Activated CD4-positive, alpha-beta T cell treated with anti-CD3 and anti-CD28 coated beads for 4 hours (primary cell): ENCODE results near the gene MED4.
A peak's percentile ranks its signal among the peaks of the same experiment; 100 is the strongest.
"Not testable (repeated sequence)": the region's sequence is repeated elsewhere in the genome, so short reads cannot be mapped to it uniquely, and the experiment has no call there.

ENCODE experiments used
- DNase-seq, 2 donors: peaks; one replicate each; pipeline ENCODE4 v3.0.0-alpha.2; 2020

The MED4 gene

DNA sequence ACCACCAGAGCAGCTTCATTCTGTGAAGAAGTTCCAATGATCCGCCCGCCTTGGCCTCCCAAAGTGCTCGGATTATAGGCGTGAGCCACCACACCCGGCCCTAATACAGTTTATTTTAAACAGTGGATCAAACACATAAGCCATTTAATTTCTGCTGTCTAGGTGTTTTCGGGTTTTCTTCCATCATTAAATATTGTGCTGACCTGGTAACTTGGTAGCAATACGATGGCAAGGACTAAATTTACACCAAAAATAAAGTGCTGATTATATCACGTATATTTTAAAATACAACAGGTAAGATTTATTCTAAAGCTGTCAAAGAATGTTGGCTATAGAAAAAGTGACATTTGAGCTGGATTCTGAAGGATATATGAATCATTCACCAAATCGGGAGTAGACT lies 1.3 kb downstream of the MED4 start:
- no peak for DNase-seq

DNA sequence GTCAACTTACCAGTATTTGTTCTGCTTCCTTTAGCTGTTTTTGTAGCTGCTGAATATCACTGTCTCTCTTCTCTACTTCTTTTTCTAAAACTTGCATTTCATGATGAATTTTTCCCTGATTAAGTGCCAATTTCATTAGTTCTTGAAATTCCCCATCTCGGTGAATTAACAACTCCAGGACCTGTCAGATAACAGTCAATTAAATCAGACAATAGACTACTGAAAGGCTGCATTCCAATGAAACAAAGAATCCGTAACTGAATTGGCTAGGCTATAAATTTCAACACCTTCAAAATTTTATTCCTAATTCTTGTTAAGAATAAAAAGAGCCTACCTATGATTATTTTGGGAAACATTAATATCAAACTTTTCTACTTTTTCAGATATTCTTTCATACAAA lies 8.6 kb downstream of the MED4 start:
- no peak for DNase-seq

DNA sequence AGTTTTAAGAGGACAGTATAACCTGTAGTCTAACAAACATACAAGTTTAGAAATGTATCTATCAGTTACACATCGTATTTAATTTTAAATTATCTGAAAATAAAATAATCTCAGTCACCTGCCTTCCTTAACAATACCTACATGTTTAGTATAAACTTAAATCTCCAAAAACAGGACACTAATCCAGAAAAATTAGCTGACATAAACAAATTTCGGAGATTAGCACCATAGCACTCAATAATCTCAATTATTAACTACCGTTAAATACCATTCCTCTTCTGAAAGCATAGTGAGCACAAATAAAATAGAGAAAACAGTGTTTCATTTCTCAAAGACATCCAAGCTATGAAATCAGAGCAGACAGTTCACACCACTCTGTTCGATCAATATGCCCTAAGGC lies 13.2 kb downstream of the MED4 start:
- DNase-seq = no peak

GRCh38 chr13:48078251-48078656 lies 16.6 kb downstream of the MED4 start:
- DNase-seq = no peak

DNA sequence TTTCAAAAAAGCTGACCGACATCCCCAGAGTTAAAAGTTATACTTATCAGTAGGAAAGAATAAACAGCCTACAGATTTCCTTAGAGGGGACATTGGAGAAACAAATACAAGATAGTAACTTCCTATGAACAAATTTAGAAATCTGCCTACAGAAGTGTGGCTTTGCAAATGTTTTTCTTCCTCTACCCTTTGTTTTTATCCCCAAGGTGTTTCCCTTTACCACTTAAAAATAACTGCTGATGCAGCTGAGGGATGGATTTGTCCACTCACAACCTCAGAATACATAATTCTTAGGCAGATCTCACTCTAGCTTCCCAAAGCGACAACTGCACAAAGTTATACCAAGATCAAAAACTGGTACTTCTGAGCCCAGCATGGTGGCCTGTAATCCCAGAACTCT lies 20.9 kb downstream of the MED4 start:
- no peak for DNase-seq

- no peak for DNase-seq
Measured at GRCh38 chr13:48072787-48073186, 22.1 kb downstream of the MED4 start.

DNA sequence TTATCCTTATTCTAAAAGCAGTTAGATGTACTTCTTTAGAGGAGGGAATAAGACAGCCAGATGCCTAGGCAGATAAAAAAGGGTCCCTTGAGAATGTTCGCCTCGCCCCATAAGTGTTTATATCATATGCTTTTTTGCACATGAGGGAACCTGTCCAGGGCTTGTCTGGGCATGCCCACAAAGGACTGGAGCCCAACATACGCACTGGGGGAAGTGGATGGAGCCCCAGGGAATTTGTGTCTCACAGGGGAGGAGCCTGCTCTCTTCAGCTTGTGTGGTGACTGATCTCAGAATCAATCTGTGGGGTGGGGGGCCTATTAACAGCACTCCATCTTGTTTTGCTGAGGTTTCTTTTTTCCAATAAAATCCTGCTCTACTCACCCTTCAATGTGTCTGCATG lies 22.6 kb downstream of the MED4 start:
- no peak for DNase-seq

DNA sequence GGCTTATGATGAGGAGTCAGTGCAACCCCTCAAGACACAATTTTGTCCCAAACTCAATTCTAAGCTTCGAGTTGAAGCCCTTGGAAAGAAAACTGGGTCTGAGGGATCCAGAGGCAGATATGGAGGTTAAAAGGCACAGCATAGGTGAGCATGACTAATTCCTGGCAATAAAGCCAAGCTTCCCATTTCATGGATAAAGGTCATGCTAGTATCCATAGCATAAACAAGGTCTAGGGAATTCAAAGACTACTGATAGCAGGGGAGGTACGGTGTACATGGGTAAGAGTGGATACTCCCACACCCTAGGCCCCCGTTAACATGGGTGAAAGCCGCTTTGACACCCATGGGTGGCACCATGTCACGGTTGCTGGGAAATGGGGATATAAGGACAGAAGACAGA lies 24.0 kb downstream of the MED4 start:
- DNase-seq = no peak

GRCh38 chr13:48069573-48069972 lies 25.3 kb downstream of the MED4 start:
- no peak for DNase-seq

DNA sequence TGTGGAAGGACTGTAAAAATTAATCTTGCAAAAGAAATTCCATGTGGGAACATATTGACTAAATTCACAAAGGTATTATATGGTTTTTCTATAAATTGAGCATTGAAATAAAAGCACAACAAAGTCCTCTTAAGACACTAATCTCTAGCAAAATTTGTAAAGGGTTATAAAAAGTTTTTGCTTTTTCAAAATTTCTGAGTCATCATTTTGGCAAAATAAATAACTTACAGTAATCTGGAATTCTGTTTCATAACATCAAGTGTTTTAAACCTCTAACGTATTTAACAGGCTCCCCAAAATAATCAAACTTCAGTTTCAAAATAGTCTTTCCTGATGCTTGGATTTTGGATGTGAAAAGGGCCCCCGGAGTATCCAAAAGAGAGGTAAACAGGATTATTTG lies 26.0 kb downstream of the MED4 start:
- no peak for DNase-seq

DNA sequence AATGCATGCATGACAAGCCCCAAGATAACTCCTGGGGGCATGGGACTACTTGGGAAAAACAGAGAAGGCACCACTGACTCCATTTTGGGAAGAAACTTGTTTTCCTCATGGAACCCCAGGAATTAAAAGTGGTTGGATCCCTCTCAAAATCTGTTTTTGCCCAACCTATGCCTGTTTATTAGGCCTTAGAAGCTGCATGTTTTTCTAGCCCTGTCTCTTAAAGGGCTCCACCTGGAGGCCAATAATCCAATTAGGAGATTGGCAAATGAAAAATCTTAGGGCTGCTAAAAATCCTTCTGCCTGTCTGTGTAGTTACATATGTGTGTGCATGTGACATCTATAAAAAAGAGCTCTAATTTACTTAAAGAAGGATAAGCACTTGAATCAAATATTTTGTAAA lies 26.9 kb downstream of the MED4 start:
- DNase-seq = no peak

DNA sequence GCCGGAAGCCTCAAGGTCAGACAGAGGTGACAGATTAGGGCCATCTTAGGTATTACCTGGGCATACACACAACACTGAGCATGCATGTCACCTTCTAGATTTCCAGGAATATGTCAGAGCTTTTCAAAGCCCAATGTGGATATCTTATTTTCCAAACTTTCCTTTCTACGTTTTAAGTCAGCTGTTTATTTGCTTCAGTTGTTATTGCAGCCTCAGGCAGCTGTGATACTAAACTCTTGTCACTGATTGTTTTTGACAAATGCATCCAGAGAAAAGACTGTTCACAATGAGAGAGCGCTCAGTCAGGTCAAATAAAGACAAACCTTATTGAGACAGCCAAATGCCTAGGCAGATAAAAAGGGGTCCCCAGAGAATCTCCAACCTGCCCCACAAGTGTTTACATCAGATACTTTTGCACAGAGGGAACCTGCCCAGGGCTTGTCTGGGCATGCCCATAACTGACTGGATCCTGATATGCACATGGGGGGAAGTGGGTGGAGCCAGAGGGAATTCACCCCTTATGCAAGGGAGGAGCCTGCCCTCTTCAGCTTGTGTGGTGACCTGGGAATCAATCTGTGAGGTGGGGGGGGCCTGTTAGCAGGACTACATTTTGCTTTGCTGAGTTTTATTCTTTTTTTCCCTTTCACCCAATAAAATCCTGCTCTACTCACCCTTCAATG lies 28.5 kb downstream of the MED4 start:
- DNase-seq = no peak

GRCh38 chr13:48059951-48060350 lies 35.0 kb downstream of the MED4 start:
- DNase-seq = not testable (repeated sequence)

GRCh38 chr13:48058536-48058935 lies 36.4 kb downstream of the MED4 start:
- DNase-seq = not testable (repeated sequence)

- no peak for DNase-seq
Measured at GRCh38 chr13:48055712-48056111, 39.2 kb downstream of the MED4 start.

DNA sequence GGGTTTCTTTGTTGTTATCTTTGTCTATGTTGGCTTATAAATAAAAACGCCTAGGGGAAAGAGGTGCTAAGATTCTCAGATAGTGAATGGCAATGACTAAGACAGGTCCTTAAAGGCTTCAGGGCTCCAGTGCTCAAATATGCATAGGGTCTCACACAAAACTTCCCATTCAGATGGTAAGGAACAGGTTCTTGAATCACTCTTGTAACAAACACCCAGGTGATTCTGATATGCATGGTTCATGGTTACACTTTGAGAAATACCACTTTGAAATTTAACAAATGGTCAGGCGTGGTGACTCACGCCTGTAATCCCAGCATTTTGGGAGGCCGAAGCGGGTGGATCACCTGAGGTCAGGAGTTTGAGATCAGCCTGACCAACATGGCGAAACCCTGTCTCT lies 40.3 kb downstream of the MED4 start:
- DNase-seq = no peak

DNA sequence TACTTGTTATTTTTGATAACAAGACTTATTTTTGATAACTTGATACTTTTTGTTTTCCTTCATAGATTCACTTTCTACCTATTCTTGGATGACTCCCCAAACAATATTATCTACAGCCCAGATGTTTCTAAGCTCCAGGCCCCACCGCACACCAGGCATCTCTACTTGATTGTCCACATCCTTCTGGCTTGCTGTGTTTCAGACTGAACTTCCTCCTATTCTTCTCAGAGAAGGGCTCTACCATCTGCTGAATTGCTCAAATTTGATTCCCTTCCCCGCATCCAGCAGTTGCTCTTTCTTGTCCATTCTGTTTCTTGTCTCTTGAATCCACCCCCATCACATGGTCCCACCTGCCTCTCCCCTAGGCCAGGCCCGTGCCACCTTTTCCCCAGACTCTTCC lies 44.4 kb downstream of the MED4 start:
- no peak for DNase-seq

GRCh38 chr13:48043789-48044503 lies 51.0 kb downstream of the MED4 start:
- no peak for DNase-seq

DNA sequence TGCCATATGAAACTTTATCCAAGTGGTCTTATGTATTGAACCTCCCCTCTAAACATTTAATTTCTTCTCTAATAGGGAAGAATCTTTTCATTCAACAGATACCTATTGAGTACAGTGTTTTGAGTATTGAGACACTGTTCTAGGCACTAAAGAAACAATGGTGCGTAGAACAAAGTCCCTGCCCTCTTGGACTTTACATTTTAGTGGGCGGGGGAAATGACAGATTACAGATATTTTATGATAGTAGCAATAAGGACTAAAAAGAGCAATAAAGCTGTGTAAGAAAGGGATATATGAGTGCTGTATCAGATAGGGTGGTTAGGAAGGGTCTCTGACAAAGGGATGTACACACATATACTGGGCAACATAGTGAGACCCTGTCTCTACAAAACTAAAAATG lies 52.0 kb downstream of the MED4 start:
- no peak for DNase-seq

DNA sequence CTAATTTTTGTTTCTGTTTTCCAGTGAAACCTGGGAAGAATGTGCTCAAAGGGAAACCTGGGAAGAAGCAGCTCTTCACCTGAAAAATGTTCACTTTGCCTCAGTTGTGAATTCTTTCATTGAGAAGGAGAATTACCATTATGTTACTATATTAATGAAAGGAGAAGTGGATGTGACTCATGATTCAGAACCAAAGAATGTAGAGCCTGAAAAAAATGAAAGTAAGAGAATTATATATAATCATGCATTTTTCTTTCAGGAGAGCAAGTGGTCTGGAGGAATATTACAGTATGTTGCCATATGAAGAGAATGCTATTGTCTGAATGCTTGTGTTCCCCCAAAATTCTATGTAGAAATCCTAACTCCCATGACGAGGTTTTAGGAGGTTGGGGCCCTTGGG lies 54.0 kb downstream of the MED4 start:
- no peak for DNase-seq

- no peak for DNase-seq
Measured at GRCh38 chr13:48040049-48040448, 54.9 kb downstream of the MED4 start.

DNA sequence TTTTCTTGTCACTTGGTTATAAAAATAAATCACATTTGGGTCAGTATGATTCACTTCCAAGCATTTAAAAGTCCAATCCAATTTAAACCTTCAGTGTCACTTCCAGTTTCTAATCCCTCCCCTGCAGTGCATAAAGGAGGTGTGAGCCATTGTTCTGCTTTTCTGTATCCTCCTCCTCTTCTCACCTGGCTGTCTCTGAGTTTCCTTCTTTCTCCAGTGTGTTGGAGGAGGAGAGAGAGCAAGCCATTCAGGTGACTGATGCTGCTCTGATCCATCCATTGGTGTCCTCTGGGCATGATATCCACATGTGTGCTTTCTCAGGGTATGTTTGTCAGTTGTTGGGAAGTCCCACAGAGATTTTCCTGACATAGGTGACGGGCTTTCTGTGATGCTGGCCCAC lies 56.1 kb downstream of the MED4 start:
- DNase-seq = no peak

DNA sequence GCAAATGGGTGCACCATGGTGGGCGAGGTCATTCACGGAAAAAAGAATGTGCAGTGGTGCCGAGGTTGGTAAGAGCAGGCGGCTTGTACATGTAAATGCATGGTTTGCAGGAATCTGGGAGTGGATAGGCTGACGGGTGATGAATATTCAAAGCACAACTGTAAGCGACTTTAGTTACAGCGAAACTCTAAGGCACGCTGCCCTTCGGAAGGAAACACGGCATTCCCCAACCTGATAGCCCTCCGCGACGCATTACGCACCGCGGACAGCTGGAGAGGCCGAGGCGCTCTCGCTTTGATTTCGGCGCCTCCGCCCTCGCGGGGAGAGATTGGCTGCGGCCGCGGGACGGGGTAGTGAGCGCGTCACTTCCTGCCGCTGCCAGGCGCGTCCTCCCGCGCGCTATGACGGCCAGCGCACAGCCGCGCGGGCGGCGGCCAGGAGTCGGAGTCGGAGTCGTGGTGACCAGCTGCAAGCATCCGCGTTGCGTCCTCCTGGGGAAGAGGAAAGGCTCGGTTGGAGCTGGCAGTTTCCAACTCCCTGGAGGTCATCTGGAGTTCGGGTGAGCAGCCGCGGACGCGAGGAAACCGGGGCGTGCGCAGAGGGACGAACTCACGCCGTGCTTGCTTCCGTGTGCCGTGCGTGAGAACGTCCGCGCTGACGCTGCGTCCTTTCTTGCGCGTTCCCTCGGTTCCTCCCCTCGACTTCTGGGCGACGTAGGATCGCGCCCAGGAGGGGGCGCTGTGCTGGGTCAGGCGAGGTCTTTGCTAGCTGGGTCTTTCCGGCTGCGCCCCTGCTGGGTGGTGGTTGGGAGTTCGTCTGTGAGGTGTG lies 57.3 kb downstream of the MED4 start, which contains the start of gene NUDT15:
NUDT15 (plus strand) TSS at position 381 of the 828 bp plus-strand sequence; CDS start at position 402, 21 bp downstream.
- peak; percentile 89 to 92 for DNase-seq

- no peak for DNase-seq
Measured at GRCh38 chr13:48029859-48030258, 65.0 kb downstream of the MED4 start.
